ENCODE results near the gene TMEM212.

- TF ChIP-seq CTCF (IDR thresholded peaks at IDR 0.05; ENCODE audit: low read depth, low read length) = no peak
- no peak for TF ChIP-seq POLR2A (IDR thresholded peaks at IDR 0.05; ENCODE audit: extremely low read depth, insufficient read length)
These were observed at the start of gene TMEM212 for GRCh38 chr3:171842864-171843518.

Data from NB4 (cell line).